Neural progenitor cell (in vitro differentiated cells): Measurements from ENCODE around the gene STAT5B. TPM values are rescaled to one million over a fixed set of nuclear protein-coding genes. Genes with fewer than 3 reads are reported as not detected.

Source experiments
- DNase-seq: peaks from one replicate; pipeline ENCODE4 v3.0.0-alpha.2; 2016; ENCODE audit warnings: low spot score
- H2AFZ ChIP-seq: fragments of 200-600 bp; sonication (generic); replicated peaks from 2 replicates; pipeline ENCODE4 v1.6.1; 2016; ENCODE audit warnings: antibody characterized with exemption
- H3F3A ChIP-seq: fragments of 200-600 bp; sonication (generic); 2 replicates; pipeline ENCODE4 v1.6.1; 2016; ENCODE audit warnings: antibody characterized with exemption, low read depth
- H3K27ac ChIP-seq: fragments of 200-600 bp; sonication (generic); 2 replicates; pipeline ENCODE4 v1.5.1; 2016; ENCODE audit warnings: mild to moderate bottlenecking
- H3K27me3 ChIP-seq: fragments of 200-600 bp; sonication (generic); 2 replicates; pipeline ENCODE4 v1.6.1; 2016; ENCODE audit warnings: mild to moderate bottlenecking, moderate library complexity
- H3K36me3 ChIP-seq: fragments of 200-600 bp; sonication (generic); 2 replicates; pipeline ENCODE4 v1.5.1; 2016
- H3K4me1 ChIP-seq: fragments of 200-600 bp; sonication (generic); 2 replicates; pipeline ENCODE4 v1.6.1; 2016; ENCODE audit warnings: mixed run types
- H3K4me2 ChIP-seq: fragments of 200-600 bp; sonication (generic); 2 replicates; pipeline ENCODE4 v1.6.1; 2016
- H3K4me3 ChIP-seq: fragments of 200-600 bp; sonication (generic); 2 replicates; pipeline ENCODE4 v1.5.1; 2016
- H3K79me2 ChIP-seq: fragments of 200-600 bp; sonication (generic); 2 replicates; pipeline ENCODE4 v1.6.1; 2016; ENCODE audit warnings: low read depth
- H3K9ac ChIP-seq: fragments of 200-600 bp; sonication (generic); 2 replicates; pipeline ENCODE4 v1.6.1; 2016
- H3K9me3 ChIP-seq: fragments of 200-600 bp; sonication (generic); 2 replicates; pipeline ENCODE4 v1.5.1; 2016; ENCODE audit warnings: low read depth
- H4K20me1 ChIP-seq: fragments of 200-600 bp; sonication (generic); 2 replicates; pipeline ENCODE4 v1.6.1; 2016; ENCODE audit warnings: low read depth
- H3K27ac Mint-ChIP-seq: 3 replicates; pipeline ENCODE4 v1.8.0; 2021; ENCODE audit warnings: mixed read lengths
- H3K27me3 Mint-ChIP-seq: 2 replicates; pipeline ENCODE4 v1.8.0; 2022; ENCODE audit warnings: low read depth, mild to moderate bottlenecking, inconsistent platforms, moderate library complexity, mixed read lengths; ENCODE audit not compliant: insufficient read depth
- H3K36me3 Mint-ChIP-seq: 3 replicates; pipeline ENCODE4 v1.8.0; 2021; ENCODE audit warnings: mixed read lengths
- H3K4me1 Mint-ChIP-seq: 3 replicates; pipeline ENCODE4 v1.8.0; 2021; ENCODE audit warnings: mixed read lengths
- H3K4me3 Mint-ChIP-seq: 3 replicates; pipeline ENCODE4 v1.8.0; 2021; ENCODE audit warnings: mild to moderate bottlenecking, moderate library complexity, mixed read lengths
- H3K9me3 Mint-ChIP-seq: 3 replicates; pipeline ENCODE4 v1.8.0; 2020; ENCODE audit warnings: mixed read lengths
- CTCF ChIP-seq: fragments of 200-600 bp; sonication (generic); IDR thresholded peaks from 2 replicates; pipeline ENCODE4 v1.5.1; 2017; ENCODE audit warnings: antibody characterized with exemption, mild to moderate bottlenecking
- EZH2 ChIP-seq: fragments of 200-600 bp; sonication (generic); IDR thresholded peaks from 2 replicates; pipeline ENCODE4 v1.6.1; 2017; ENCODE audit warnings: antibody characterized with exemption, mild to moderate bottlenecking, moderate library complexity
- EZH2phosphoT487 ChIP-seq: fragments of 200-600 bp; sonication (generic); IDR thresholded peaks from 2 replicates; pipeline ENCODE4 v1.6.1; 2017; ENCODE audit warnings: antibody characterized with exemption
- total RNA-seq: library from RNA; depleted of rRNA; stranded (reverse); fragments of >200 nt; gene quantifications from 2 replicates; pipeline ENCODE4 v1.2.3, GENCODE V29; 2015; ENCODE audit warnings: low replicate concordance

Gene STAT5B
- total RNA-seq, 1 donor from 2014 or later: 96.4 TPM

- H3K27ac Mint-ChIP-seq: peak within 1 kb of the TSS; percentile 14
- peaks cover 15% of the 10 kb centered on the region for H3K4me1 Mint-ChIP-seq
- H3K27me3 Mint-ChIP-seq: peaks cover 25% of the 10 kb centered on the region
These were observed 12.0 kb upstream of the STAT5B start, which contains the start of gene STAT5A for GRCh38 chr17:42287977-42288802. Gene STAT5A (plus strand): TSS chr17:42288498. CDS start chr17:42289412, 914 bp downstream.

GRCh38 chr17:42287305-42287976, 11.2 kb upstream of the STAT5B start:
- H3K27ac Mint-ChIP-seq: peak overlapping the region; percentile 14

More at GRCh38 chr17:42287977-42288802, 12.0 kb upstream of the STAT5B start, which contains the start of gene STAT5A:
- peak within 1 kb of the TSS; percentile 92 for H2AFZ ChIP-seq
- H3K27me3 ChIP-seq: peaks cover 39% of the 10 kb centered on the region
- peak; percentile 84 for TF ChIP-seq EZH2
- peak; percentile 37 for TF ChIP-seq EZH2phosphoT487
- no peak for TF ChIP-seq CTCF
- DNase-seq: peak; percentile 82
- no peak within 1 kb of the TSS for H3K27ac ChIP-seq
- H3K79me2 ChIP-seq: no peaks in the 10 kb centered on the region
- Mint-ChIP-seq H3K36me3 (no peaks in the 10 kb centered on the region), H3K9me3 (peaks cover 2% of the 10 kb centered on the region), H3K4me3 (peak within 1 kb of the TSS; percentile 78)
- H3K4me2 ChIP-seq: peak within 1 kb of the TSS; percentile 89
- peaks cover 10% of the 10 kb centered on the region for H3F3A ChIP-seq
- H3K9me3 ChIP-seq: no peaks in the 10 kb centered on the region
- H3K4me1 ChIP-seq: peaks cover 2% of the 10 kb centered on the region
- H3K36me3 ChIP-seq: no peaks in the 10 kb centered on the region
- no peak within 1 kb of the TSS for H3K9ac ChIP-seq
- peak within 1 kb of the TSS; percentile 58 for H3K4me3 ChIP-seq
- H4K20me1 ChIP-seq: no peaks in the 10 kb centered on the region

More at GRCh38 chr17:42287305-42287976, 11.2 kb upstream of the STAT5B start:
- no peaks in the 10 kb centered on the region for H4K20me1 ChIP-seq
- no peaks in the 10 kb centered on the region for H3K9me3 ChIP-seq
- no peaks in the 10 kb centered on the region for H3K36me3 ChIP-seq
- Mint-ChIP-seq H3K4me3 (peak overlapping the region; percentile 78), H3K27me3 (peaks cover 25% of the 10 kb centered on the region), H3K4me1 (peaks cover 21% of the 10 kb centered on the region), H3K36me3 (no peaks in the 10 kb centered on the region), H3K9me3 (peaks cover 2% of the 10 kb centered on the region)
- H2AFZ ChIP-seq: no peak overlapping the region
- H3K4me3 ChIP-seq: peak overlapping the region; percentile 58
- no peak for DNase-seq
- TF ChIP-seq EZH2phosphoT487: no peak
- TF ChIP-seq EZH2: no peak
- no peak for TF ChIP-seq CTCF
- H3K27me3 ChIP-seq: peaks cover 39% of the 10 kb centered on the region
- peaks cover 9% of the 10 kb centered on the region for H3K4me1 ChIP-seq
- peak overlapping the region; percentile 89 for H3K4me2 ChIP-seq
- no peak overlapping the region for H3K27ac ChIP-seq
- H3K79me2 ChIP-seq: no peaks in the 10 kb centered on the region
- peaks cover 10% of the 10 kb centered on the region for H3F3A ChIP-seq
- no peak overlapping the region for H3K9ac ChIP-seq
